Panc1 (cell line): ENCODE results near the gene AGBL1. TPM values are rescaled to one million over a fixed set of nuclear protein-coding genes. Genes with fewer than 3 reads are reported as not detected.

Experiments
- ATAC-seq: fragments of 200-7000 bp; cut with Tn5 transposase; 2 replicates; pipeline ENCODE4 v1.9.1; 2020; ENCODE audit warnings: mild to moderate bottlenecking, moderate library complexity
- BruUV-seq: library from RNA; stranded (reverse); fragments of 400-500 nt; replicated peaks from 2 replicates; lab custom pipeline; 2021; lab: Mats Ljungman, UMichigan
- CTCF ChIA-PET: fragments of 300-600 bp; sonication (Branson Sonifier 250); formaldehyde crosslinking; loops from one replicate; lab custom pipeline; 2022; ENCODE audit warnings: antibody characterized with exemption; lab: Charles Lee
- POLR2A ChIA-PET: fragments of 300-600 bp; sonication (Branson Sonifier 250); formaldehyde crosslinking; loops from one replicate; lab custom pipeline; 2022; ENCODE audit warnings: antibody characterized with exemption; lab: Charles Lee
- DNase-seq: peaks from one replicate; pipeline ENCODE4 v3.0.0-alpha.2; 2010; ENCODE audit warnings: low read depth, low spot score
- H3K27ac ChIP-seq: 2 replicates; pipeline ENCODE4 v1.5.1; 2011; ENCODE audit warnings: mild to moderate bottlenecking, low read length, inconsistent platforms
- H3K27me3 ChIP-seq: fragments of 200-500 bp; sonication (Bioruptor generic); 2 replicates; pipeline ENCODE4 v1.6.0; 2014; ENCODE audit warnings: low read length, inconsistent platforms; ENCODE audit not compliant: control insufficient read depth, insufficient read depth
- H3K36me3 ChIP-seq: fragments of 200-500 bp; sonication (Bioruptor generic); 2 replicates; pipeline ENCODE4 v1.5.1; 2014; ENCODE audit warnings: inconsistent platforms, mild to moderate bottlenecking, low read length, moderate library complexity; ENCODE audit not compliant: control insufficient read depth, insufficient read depth
- H3K4me1 ChIP-seq: 2 replicates; pipeline ENCODE4 v1.5.1; 2011; ENCODE audit warnings: inconsistent platforms, mild to moderate bottlenecking, low read length, moderate library complexity; ENCODE audit not compliant: control insufficient read depth, insufficient read depth
- H3K4me3 ChIP-seq, 2 experiments: 2 replicates each; pipeline ENCODE4 v1.5.1; 2011 to 2012; ENCODE audit warnings: low read depth in 2 of 2, low read length in 2 of 2, mild to moderate bottlenecking in 2 of 2, inconsistent platforms in 1 of 2, moderate library complexity in 1 of 2
- H3K9me3 ChIP-seq: fragments of 200-500 bp; sonication (Bioruptor generic); 2 replicates; pipeline ENCODE4 v1.5.1; 2014; ENCODE audit warnings: low read depth, mild to moderate bottlenecking, inconsistent platforms, low read length, moderate library complexity; ENCODE audit not compliant: control insufficient read depth, insufficient read depth
- CTCF ChIP-seq: fragments of 450-650 bp; IDR thresholded peaks from 2 replicates; pipeline ENCODE4 v1.5.1; 2017; ENCODE audit warnings: mild to moderate bottlenecking
- POLR2AphosphoS5 ChIP-seq: IDR thresholded peaks from 2 replicates; pipeline ENCODE4 v1.6.1; 2012; ENCODE audit warnings: mild to moderate bottlenecking, low read depth, low read length, moderate library complexity
- REST ChIP-seq, 2 experiments: IDR thresholded peaks; 2 replicates each; pipeline ENCODE4 v1.6.1; 2011 to 2012; ENCODE audit warnings: low read depth in 2 of 2, control low read depth in 1 of 2, low read length in 1 of 2, mild to moderate bottlenecking in 1 of 2, moderate library complexity in 1 of 2; ENCODE audit not compliant: insufficient read depth in 1 of 2
- SIN3A ChIP-seq: IDR thresholded peaks from 2 replicates; pipeline ENCODE4 v1.6.1; 2012; ENCODE audit warnings: low read depth, mild to moderate bottlenecking, low read length, moderate library complexity, borderline replicate concordance; ENCODE audit not compliant: insufficient read depth
- TCF7L2 ChIP-seq: IDR thresholded peaks from 2 replicates; pipeline ENCODE4 v1.6.1; 2011; ENCODE audit warnings: mild to moderate bottlenecking, low read depth, low read length, inconsistent platforms
- in situ Hi-C: cut with HindIII; loops from 2 replicates; pipeline ENCODE4 v1.10.0; 2016; ENCODE audit warnings: low sequenced_read_pairs, low pct_unique_long_range_greater_than_20kb
- intact Hi-C: fragments of 100-400 bp; cut with micrococcal nuclease; formaldehyde crosslinking; loops from one replicate; pipeline ENCODE4 v1.10.0; 2022; ENCODE audit not compliant: unreplicated experiment
- total RNA-seq: library from RNA; stranded (reverse); gene quantifications from one replicate; pipeline ENCODE4 v1.2.1, GENCODE V29; 2021; ENCODE audit not compliant: unreplicated experiment

The AGBL1 gene
- total RNA-seq, 1 experiment from 2014 or later, result not detected

GRCh38 chr15:86894269-86894668, 814.6 kb downstream of the AGBL1 start:
- Histone ChIP-seq H3K9me3 (no peaks in the 10 kb centered on the region), H3K4me3 (no peak overlapping the region), H3K36me3 (no peaks in the 10 kb centered on the region), H3K4me1 (no peaks in the 10 kb centered on the region), H3K27ac (no peak overlapping the region), H3K27me3 (no peaks in the 10 kb centered on the region)
- in situ Hi-C loops, result no loop called here
- no peak; the same call in 1 of the 2 replicates for TF ChIP-seq CTCF
- TF ChIP-seq TCF7L2, result no peak
- TF ChIP-seq SIN3A, result no peak
- TF ChIP-seq POLR2AphosphoS5, result no peak
- no peak for TF ChIP-seq REST (IDR thresholded peaks at IDR 0.05; ENCODE audit: insufficient read depth in 1 of 2, low read depth in 2 of 2, low read length in 1 of 2)
- DNase-seq (no peak), ATAC-seq (no peak)
- intact Hi-C loops, result no loop called here
- BruUV-seq, result no TSS peak
- ChIA-PET CTCF (no interaction called here), POLR2A (no interaction called here)

- no peaks in the 10 kb centered on the region for H3K9me3 ChIP-seq
- in situ Hi-C loops, result no loop called here
Measured at GRCh38 chr15:86903642-86904421, 824.2 kb downstream of the AGBL1 start.

More at GRCh38 chr15:86903642-86904421, 824.2 kb downstream of the AGBL1 start:
- no peak overlapping the region for H3K27ac ChIP-seq
- no peak for DNase-seq
- BruUV-seq, result no TSS peak
- no peak overlapping the region for H3K4me3 ChIP-seq
- intact Hi-C loops, result no loop called here
- no peaks in the 10 kb centered on the region for H3K27me3 ChIP-seq
- POLR2A ChIA-PET, result no interaction called here
- CTCF ChIA-PET, result no interaction called here
- no peaks in the 10 kb centered on the region for H3K4me1 ChIP-seq
- H3K36me3 ChIP-seq, result no peaks in the 10 kb centered on the region
- no peak for ATAC-seq
- TF ChIP-seq REST (IDR thresholded peaks at IDR 0.05; ENCODE audit: insufficient read depth in 1 of 2, low read depth in 2 of 2, low read length in 1 of 2) (no peak), CTCF (no peak), POLR2AphosphoS5 (no peak), SIN3A (no peak), TCF7L2 (no peak)
